ENCODE data around the gene ZNF180. TPM values are rescaled to one million over a fixed set of nuclear protein-coding genes. Genes with fewer than 3 reads are reported as not detected.

ZNF180 gene
- total and polyA plus RNA-seq, 2 experiments from 2014 or later = 3.1 to 25.4 TPM

DNA sequence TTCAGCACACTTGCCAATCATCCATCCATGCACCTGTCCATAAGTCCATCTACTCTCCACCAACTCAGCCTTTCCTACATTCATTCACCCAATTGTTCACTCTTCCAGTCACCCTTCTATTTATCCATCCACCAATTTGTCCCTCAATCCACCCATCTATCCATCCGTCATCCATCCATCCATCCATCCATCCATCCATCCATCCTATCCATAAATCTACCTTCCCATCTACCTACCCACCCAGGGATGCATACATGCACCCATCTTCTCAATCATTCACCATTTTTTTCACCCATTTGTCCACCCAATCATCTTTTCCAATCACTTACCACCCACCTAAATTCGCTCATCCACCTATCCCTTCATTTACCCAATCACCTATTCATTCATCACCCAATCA lies 43.7 kb upstream of the ZNF180 start:
- TF ChIP-seq EZH2 (IDR thresholded peaks at IDR 0.05; ENCODE audit: borderline replicate concordance) = no peak
- no peak for TF ChIP-seq EZH2phosphoT487 (IDR thresholded peaks at IDR 0.05; ENCODE audit: low read depth, severe bottlenecking, unreplicated experiment)
- TF ChIP-seq CTCF (IDR thresholded peaks at IDR 0.05; ENCODE audit: poor library complexity) = no peak
- Histone ChIP-seq H3K4me2 (no peak overlapping the region), H3K4me1 (ENCODE audit: insufficient read depth) (no peaks in the 10 kb centered on the region), H3K27ac (no peak overlapping the region), H3K9me3 (ENCODE audit: low read depth) (no peaks in the 10 kb centered on the region), H3K9me2 (replicated peaks; ENCODE audit: insufficient read depth) (no peaks in the 10 kb centered on the region), H3K36me3 (replicated peaks; ENCODE audit: insufficient read depth, low read depth) (no peaks in the 10 kb centered on the region), H3K27me3 (no peaks in the 10 kb centered on the region), H2AFZ (no peak overlapping the region), H4K20me1 (ENCODE audit: insufficient read depth, poor library complexity, severe bottlenecking) (no peaks in the 10 kb centered on the region), H3K4me3 (no peak overlapping the region), H3K79me2 (no peaks in the 10 kb centered on the region)
- WGBS (ENCODE audit: low lambda C conversion rate, missing lambda C conversion rate) = 76% methylated on average over 2 of the region's 2 CpGs
- no peak for DNase-seq (ENCODE audit: low spot score)

DNA sequence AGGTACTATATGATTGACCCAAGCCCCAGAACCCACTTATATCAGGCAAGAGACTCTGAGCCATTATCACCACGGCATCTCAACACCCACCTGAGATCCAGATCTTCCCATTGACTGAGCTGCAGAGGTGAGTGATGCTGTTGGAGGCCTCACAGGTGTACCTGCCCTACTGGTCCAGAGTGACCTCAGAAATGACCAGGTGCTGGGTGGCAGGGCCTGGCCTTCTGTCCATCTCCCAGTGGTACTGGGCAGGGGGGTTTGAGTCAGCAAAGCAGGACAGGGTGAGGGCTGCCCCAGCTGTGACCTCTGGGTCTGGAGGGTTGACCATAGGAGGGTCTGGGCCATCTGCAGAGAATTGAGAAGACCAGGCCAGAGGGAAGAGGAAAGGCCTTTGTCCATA lies 42.3 kb upstream of the ZNF180 start:
- no peaks in the 10 kb centered on the region for H3K9me2 ChIP-seq (replicated peaks; ENCODE audit: insufficient read depth)
- DNase-seq (ENCODE audit: low spot score) = no peak
- H4K20me1 ChIP-seq (ENCODE audit: insufficient read depth, poor library complexity, severe bottlenecking) = no peaks in the 10 kb centered on the region
- H3K4me3 ChIP-seq = no peak overlapping the region
- H3K27me3 ChIP-seq = no peaks in the 10 kb centered on the region
- TF ChIP-seq CTCF (IDR thresholded peaks at IDR 0.05; ENCODE audit: poor library complexity) = no peak
- TF ChIP-seq EZH2 (IDR thresholded peaks at IDR 0.05; ENCODE audit: borderline replicate concordance) = no peak
- TF ChIP-seq EZH2phosphoT487 (IDR thresholded peaks at IDR 0.05; ENCODE audit: low read depth, severe bottlenecking, unreplicated experiment) = no peak
- no peaks in the 10 kb centered on the region for H3K9me3 ChIP-seq (ENCODE audit: low read depth)
- no peak overlapping the region for H3K4me2 ChIP-seq
- WGBS (ENCODE audit: low lambda C conversion rate, missing lambda C conversion rate) = 0% methylated on average over 1 of the region's 1 CpG
- no peaks in the 10 kb centered on the region for H3K4me1 ChIP-seq (ENCODE audit: insufficient read depth)
- no peak overlapping the region for H3K27ac ChIP-seq
- H3K36me3 ChIP-seq (replicated peaks; ENCODE audit: insufficient read depth, low read depth) = no peaks in the 10 kb centered on the region
- H3K79me2 ChIP-seq = no peaks in the 10 kb centered on the region
- H2AFZ ChIP-seq = no peak overlapping the region

GRCh38 chr19:44540736-44541135 lies 40.4 kb upstream of the ZNF180 start:
- no peak for DNase-seq (ENCODE audit: low spot score)
- no peaks in the 10 kb centered on the region for H3K4me1 ChIP-seq (ENCODE audit: insufficient read depth)
- no peaks in the 10 kb centered on the region for H3K36me3 ChIP-seq (replicated peaks; ENCODE audit: insufficient read depth, low read depth)
- TF ChIP-seq EZH2 (IDR thresholded peaks at IDR 0.05; ENCODE audit: borderline replicate concordance) (no peak), EZH2phosphoT487 (IDR thresholded peaks at IDR 0.05; ENCODE audit: low read depth, severe bottlenecking, unreplicated experiment) (no peak), CTCF (IDR thresholded peaks at IDR 0.05; ENCODE audit: poor library complexity) (no peak)
- H3K4me2 ChIP-seq = no peak overlapping the region
- no peaks in the 10 kb centered on the region for H4K20me1 ChIP-seq (ENCODE audit: insufficient read depth, poor library complexity, severe bottlenecking)
- H3K79me2 ChIP-seq = no peaks in the 10 kb centered on the region
- 81% methylated on average over 8 of the region's 8 CpGs for WGBS (ENCODE audit: low lambda C conversion rate, missing lambda C conversion rate)
- H3K27ac ChIP-seq = no peak overlapping the region
- H2AFZ ChIP-seq = no peak overlapping the region
- H3K4me3 ChIP-seq = no peak overlapping the region
- H3K27me3 ChIP-seq = no peaks in the 10 kb centered on the region
- no peaks in the 10 kb centered on the region for H3K9me2 ChIP-seq (replicated peaks; ENCODE audit: insufficient read depth)
- H3K9me3 ChIP-seq (ENCODE audit: low read depth) = no peaks in the 10 kb centered on the region

- no peak for TF ChIP-seq EZH2 (IDR thresholded peaks at IDR 0.05; ENCODE audit: borderline replicate concordance)
- no peak for TF ChIP-seq CTCF (IDR thresholded peaks at IDR 0.05; ENCODE audit: poor library complexity)
- no peak for TF ChIP-seq EZH2phosphoT487 (IDR thresholded peaks at IDR 0.05; ENCODE audit: low read depth, severe bottlenecking, unreplicated experiment)
- Histone ChIP-seq H3K27ac (no peak overlapping the region), H3K27me3 (no peaks in the 10 kb centered on the region), H3K4me2 (no peak overlapping the region), H3K9me3 (ENCODE audit: low read depth) (no peaks in the 10 kb centered on the region), H3K9me2 (replicated peaks; ENCODE audit: insufficient read depth) (no peaks in the 10 kb centered on the region), H3K4me1 (ENCODE audit: insufficient read depth) (no peaks in the 10 kb centered on the region), H2AFZ (no peak overlapping the region), H3K4me3 (no peak overlapping the region), H3K79me2 (no peaks in the 10 kb centered on the region), H3K36me3 (replicated peaks; ENCODE audit: insufficient read depth, low read depth) (no peaks in the 10 kb centered on the region), H4K20me1 (ENCODE audit: insufficient read depth, poor library complexity, severe bottlenecking) (no peaks in the 10 kb centered on the region)
- no peak for DNase-seq (ENCODE audit: low spot score)
- WGBS (ENCODE audit: low lambda C conversion rate, missing lambda C conversion rate) = 82% methylated on average over 6 of the region's 6 CpGs
Observed at GRCh38 chr19:44539991-44540390, 39.7 kb upstream of the ZNF180 start.

All from hepatocyte (in vitro differentiated cells).